ENCODE data around the gene POLE.

Gene POLE, protein sequence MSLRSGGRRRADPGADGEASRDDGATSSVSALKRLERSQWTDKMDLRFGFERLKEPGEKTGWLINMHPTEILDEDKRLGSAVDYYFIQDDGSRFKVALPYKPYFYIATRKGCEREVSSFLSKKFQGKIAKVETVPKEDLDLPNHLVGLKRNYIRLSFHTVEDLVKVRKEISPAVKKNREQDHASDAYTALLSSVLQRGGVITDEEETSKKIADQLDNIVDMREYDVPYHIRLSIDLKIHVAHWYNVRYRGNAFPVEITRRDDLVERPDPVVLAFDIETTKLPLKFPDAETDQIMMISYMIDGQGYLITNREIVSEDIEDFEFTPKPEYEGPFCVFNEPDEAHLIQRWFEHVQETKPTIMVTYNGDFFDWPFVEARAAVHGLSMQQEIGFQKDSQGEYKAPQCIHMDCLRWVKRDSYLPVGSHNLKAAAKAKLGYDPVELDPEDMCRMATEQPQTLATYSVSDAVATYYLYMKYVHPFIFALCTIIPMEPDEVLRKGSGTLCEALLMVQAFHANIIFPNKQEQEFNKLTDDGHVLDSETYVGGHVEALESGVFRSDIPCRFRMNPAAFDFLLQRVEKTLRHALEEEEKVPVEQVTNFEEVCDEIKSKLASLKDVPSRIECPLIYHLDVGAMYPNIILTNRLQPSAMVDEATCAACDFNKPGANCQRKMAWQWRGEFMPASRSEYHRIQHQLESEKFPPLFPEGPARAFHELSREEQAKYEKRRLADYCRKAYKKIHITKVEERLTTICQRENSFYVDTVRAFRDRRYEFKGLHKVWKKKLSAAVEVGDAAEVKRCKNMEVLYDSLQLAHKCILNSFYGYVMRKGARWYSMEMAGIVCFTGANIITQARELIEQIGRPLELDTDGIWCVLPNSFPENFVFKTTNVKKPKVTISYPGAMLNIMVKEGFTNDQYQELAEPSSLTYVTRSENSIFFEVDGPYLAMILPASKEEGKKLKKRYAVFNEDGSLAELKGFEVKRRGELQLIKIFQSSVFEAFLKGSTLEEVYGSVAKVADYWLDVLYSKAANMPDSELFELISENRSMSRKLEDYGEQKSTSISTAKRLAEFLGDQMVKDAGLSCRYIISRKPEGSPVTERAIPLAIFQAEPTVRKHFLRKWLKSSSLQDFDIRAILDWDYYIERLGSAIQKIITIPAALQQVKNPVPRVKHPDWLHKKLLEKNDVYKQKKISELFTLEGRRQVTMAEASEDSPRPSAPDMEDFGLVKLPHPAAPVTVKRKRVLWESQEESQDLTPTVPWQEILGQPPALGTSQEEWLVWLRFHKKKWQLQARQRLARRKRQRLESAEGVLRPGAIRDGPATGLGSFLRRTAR (N-terminal part only)

DNA sequence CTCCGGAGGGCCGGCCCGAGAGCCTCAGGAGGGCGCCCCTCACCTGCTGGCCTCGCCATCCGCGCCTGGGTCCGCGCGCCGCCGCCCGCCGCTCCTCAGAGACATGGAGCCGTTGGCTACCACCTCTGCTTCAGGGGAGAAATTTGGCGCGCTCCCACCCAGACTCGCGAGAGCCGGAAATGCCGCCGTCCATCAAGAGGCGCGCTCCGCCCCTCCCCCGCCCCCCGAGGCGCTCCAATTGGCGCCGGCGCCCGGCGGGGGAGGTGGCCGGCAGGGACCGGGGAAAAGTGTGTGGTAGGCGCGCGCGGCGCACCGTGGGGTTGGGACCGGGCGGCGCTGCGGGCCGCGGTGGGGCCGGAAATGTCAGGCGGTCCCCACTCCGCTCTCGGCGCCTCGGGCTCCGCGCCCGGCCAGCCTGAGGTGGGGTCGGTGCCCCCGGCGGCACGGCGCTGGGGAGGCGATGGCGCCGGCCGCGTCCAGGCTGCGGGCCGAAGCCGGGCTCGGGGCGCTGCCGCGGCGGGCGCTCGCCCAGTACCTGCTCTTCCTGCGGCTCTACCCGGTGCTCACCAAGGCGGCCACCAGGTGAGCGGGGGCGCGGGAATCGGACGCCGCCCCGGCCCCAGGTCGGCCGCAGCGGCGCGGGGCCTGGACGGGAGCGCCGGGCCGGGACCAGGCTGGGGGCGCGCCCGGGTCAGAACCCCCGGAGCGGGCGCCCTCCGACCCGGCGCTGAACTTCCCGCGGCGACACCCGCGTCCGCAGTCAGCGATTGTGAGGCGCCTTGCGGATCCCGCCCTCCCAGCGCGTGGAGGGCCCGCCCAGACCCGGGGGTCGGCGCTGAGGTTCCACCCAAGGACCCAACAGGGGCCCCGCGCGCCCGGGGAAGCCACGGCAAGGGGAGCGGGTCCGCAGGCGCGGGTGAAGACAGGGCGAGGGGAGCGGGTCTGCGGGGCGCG, at the start of gene POLE, which contains the start of gene PXMP2:
POLE (minus strand) TSS at position 132 of the 954 bp plus-strand sequence; CDS start at position 105, 27 bp downstream.
PXMP2 (plus strand) TSS at position 377 of the 954 bp plus-strand sequence; CDS start at position 461, 84 bp downstream.
- DNase-seq (ENCODE audit: low read depth), result peak; percentile 75

DNA sequence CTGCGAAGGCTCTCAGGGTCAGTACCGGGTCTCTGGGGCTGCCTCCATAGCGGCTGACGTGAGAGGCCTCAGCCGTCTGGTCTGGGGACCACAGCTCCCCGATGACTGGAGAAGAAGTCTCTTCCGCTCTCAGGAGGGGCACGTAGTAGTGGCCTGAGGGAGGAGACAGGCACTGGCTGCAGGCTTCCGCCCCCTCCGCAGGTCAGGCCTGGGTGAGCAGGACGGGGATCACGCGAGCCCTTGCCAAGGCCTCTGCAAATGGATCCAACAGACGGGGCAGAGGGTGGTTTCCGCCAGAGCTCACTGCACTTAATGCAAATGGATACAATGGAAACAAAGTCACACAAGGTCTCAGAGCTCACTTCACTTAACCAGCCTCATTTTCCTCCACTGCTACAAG, 49.8 kb upstream of the POLE start:
- DNase-seq (ENCODE audit: low read depth), result no peak

DNA sequence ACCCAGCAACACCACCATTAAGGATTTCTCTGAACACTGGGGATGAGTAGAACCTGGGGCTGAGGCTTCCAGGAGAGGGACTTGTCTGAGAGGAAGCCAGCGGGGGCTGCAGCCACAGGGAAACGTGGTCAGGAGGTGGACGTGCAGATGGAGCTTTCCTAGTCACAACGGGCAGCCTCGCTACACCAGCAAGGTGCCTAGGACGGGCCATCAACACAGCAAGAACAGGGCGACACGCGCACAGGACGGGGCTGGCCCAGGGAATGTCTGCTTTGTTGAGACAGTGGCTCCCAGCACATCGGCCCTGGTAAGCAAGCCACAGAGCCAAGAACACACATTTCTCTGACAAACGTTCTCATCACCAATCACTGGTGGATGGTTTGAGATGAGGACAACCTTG, 49.2 kb upstream of the POLE start:
- DNase-seq (ENCODE audit: low read depth), result no peak

DNA sequence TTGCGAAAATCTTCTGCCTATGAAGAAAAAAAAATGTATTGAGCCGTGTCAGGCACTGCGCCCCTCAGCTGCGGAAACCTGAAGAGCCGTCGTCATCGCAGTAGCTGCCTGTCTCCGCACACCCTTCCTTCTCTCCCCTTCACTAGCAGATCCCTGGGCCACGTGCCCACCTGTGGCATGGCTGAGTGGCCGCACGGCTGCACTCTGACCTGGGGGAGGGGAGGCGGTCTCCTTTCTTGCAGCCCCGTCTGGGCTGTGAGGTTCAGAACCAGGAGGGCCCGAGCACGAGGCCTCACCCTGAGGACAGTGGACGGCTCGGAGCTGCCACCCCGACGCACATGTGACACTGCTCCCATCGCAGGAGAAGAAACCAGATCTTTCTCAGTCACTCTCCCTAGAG, 48.4 kb upstream of the POLE start:
- no peak for DNase-seq (ENCODE audit: low read depth)

DNA sequence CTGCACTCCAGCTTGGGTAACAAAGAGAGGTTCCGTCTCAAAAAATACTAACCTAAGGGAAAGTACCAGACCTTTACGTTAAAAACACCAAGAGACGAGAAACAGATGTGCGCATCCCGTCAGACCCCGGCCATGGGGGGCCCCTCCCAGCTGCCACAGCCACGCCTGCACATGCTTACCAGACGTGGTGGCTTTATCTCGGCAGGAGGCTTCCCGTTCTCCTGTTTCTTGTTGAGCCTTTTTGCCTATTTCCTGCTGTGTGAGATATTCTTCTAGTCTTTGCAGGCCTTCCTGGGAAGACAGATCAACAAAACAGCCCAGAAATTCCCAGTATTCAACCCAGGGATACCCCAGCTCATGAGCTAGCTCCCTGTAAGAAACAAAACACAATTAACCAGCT, 47.1 kb upstream of the POLE start:
- DNase-seq (ENCODE audit: low read depth), result no peak

DNA sequence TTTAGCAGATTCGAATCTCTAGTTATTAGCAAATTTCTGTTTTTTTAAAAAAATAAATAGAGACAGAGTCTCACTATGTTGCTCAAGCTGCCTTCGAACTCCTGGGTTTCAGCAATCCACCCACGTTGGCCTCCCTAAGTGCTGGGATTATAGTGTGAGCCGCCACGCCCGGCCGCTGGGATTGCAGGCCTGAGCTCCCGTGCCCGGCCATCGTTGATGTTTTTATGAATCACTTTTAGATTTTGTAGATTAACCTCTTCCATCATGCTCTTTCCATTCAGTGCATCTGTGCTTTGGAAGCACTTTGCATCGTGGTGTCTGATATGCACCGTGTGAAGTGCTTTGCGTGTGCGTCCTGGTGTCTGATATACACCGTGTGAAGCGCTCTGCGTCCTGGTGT, 44.4 kb upstream of the POLE start:
- DNase-seq (ENCODE audit: low read depth), result no peak

DNA sequence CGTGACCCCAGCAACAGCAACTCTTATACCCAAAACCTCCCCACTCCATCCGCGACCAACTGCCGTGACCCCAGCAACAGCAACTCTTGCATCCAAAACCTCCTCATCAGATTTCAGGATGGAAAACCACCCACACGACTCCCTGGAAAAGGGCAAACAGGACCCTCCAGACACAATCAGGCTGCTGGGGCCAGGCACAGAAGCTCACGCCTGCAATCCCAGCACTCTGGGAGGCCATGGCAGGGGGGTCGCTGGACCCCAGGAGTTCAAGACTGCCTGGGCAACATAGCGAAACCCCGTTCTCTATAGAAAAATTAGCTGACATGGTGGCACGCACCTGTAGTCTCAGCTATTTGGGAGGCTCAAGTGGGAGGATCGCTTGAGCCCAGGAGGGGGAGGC, 43.2 kb upstream of the POLE start:
- DNase-seq (ENCODE audit: low read depth), result no peak

DNA sequence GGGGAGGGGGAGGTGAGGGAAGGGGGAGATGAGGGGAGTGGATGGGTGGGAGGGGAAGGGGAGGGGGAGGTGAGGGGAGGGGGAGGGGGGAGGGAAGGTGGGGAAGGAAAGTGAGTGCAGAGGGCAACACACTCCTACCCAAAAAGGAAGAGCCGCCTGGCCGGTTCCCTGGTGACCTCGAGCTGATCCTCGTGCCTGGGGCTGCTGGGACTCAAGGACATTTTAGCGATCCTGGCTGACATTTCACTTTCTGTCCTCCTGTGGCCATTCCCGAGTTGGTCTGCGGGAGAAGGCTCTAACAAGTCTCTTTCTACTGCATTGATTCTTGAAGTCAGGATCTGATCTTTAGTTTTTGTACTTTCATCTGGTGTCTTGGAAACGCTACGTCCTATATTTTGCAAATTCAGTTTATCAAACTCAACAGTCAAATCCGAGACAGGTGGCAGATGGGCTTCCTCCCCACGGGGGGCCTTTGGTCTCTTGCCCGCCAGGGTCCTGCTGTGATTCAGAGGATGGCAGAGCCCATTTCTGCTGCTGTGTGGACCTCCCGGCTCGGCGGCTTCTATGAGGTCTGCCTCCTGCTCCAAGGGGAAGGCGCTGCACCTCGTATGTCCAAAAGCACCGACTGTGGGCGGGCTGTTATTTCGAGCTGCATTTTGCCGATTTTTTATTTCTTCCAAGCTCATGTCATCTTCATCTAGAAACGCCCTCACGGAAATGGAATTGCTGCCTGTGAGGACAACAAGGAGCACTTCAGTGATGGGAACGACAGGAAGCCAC, 42.6 kb upstream of the POLE start:
- DNase-seq (ENCODE audit: low read depth), result no peak

DNA sequence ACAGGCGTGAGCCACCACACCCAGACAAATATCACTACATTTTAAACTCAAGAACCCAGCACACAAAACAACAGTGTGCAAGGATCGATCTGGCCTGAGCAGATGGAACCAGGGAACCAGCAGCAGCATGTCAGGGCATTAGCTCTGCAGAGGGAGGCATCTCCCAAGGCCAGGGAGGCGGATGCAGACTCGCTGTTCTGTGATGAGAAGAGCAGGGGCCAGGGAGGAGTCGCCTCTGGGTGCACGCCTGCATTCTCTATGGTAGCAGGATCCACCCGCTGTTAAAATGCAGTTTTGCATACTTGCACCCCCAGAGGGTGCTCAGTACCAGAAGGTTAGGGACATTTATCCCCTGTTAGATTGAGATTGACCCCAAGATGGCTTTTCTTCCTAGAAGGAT, 41.4 kb upstream of the POLE start:
- no peak for DNase-seq (ENCODE audit: low read depth)

DNA sequence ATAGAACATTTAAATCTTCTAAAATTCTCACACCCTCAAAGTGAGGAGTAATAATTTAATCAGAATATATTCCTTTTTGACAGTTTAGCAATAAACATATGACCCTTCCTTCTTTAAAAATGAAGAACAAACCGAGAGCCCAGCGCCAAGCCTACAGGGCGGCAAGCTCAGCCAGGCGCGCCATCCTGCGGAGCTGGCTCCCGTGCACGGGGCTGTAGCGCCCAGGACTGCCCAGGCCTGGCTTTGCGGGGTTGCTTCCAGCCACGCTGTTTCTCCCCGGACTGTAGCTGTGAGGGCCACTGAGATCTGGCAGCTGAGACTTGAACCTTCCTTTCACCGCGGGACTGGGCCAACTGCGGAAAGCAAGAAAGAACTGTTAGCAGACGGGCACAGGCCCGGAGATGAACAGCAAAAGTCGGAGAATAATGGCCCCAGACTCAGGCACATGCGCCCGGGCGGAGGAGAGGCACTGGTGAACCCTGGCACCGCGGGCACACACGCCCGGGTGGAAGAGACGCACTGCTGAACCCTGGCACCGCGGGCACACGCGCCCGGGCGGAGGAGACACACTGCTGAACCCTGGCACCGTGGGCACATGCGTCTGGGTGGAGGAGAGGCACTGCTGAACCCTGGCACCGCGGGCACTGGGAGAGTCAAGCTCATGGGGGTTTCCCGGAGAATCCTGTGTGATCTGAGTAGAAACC, 40.1 kb upstream of the POLE start:
- DNase-seq (ENCODE audit: low read depth), result no peak

DNA sequence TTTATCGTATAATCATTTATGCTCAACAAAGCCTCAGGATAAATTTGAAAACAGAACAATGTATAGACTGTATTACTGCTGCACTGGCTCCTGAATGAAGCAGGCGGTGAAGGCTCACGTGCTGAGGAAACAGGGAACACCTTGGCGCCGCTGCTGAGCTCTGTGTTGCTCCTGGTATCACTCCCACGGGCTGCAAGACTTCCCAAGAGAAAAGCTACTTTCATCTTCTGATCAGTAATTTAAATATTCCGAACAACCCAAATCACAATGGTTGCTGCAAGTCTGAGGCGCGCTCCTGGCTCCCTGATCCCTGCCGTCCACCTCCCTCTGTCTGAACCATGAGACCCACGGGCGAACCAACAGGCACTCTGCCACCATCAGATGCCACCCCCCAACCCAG, 39.2 kb upstream of the POLE start:
- no peak for DNase-seq (ENCODE audit: low read depth)

DNA sequence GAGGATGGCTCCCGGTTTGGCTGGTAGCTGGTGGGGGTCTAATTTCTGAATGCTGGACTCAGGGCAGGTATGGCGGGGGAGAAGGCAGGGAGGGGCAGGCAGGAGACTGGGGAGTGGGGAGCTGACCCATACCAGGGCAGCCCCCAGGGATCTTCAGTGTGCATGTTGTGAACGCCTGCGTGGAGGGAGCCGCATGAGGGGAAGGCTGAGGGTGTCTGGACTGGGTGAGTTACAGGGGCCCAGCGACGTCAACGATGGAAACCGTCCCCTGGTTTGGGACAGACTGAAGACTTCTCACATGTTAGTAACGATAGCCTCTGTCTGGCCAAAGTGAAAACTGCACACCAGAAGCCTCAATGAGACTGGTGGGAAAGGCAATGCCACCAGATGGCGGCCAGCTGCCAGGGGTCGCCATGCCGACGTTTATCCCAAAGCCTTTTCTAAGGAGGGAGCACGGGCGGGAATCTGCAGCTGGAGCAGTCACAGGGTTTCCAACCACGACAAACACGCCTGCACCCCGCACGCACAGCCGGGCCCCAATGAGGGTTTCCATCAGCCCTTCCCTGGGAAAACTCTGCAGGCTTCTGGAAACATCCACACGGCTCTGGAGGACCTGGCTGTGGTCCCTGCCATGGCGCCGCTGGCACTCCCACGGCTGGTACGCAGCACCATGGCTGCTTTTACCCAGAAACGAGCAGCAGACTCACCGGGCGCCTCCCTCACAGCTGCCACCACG, 37.5 kb upstream of the POLE start:
- DNase-seq (ENCODE audit: low read depth), result no peak

DNA sequence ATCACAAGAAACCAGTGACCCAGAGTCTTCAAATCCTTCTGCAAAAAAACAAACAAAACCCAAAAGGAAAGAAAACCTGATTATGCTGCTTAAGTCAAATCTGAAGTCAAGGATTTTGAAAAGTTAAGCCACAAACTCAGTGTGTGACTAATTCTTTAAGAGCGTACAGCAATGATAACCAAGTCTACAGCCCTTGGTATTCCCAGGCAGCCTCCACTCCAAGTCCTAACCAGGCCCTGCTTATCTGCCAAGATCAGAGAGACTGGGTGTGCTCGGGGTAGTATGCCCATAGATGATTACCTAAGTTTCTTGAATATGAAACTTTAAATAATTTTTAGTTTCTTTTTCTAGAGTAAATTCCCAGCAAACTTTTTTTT, 36.6 kb upstream of the POLE start:
- DNase-seq (ENCODE audit: low read depth), result no peak

DNA sequence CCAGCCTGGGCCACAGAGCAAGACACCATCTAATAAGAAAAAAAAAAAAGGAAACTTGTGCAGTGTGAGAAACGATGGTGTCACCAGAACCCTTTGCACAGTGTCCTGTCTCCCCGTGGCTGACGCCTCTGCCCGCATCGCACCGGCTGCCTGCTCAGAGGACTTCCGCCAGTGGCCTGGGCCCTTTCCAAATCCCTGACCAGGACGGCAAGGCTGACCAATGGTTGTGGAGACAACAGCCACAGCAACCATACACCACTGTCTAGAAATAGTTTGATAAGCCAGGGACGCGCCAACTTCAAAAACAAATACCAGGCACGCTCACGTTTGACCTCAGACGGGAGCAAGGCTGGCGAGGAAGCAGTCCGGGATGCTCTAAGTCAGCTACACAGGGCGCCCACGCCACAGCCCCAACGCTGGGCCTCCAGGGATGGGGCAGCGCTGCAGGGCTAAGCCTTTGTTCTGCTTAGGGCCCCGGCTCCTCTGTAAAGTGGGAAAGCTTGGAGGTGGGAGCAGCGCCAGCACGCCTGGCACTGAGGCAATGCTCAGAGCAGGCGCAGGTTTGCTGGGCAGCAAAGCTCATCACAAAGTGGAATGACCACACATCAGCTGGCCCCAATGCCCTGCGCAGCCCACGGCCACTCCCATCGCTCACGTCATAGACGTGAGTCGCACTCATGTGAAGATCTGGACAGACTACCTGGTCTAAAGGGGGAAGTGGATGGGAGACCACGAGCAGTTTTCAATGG, 36.0 kb upstream of the POLE start:
- DNase-seq (ENCODE audit: low read depth), result no peak

DNA sequence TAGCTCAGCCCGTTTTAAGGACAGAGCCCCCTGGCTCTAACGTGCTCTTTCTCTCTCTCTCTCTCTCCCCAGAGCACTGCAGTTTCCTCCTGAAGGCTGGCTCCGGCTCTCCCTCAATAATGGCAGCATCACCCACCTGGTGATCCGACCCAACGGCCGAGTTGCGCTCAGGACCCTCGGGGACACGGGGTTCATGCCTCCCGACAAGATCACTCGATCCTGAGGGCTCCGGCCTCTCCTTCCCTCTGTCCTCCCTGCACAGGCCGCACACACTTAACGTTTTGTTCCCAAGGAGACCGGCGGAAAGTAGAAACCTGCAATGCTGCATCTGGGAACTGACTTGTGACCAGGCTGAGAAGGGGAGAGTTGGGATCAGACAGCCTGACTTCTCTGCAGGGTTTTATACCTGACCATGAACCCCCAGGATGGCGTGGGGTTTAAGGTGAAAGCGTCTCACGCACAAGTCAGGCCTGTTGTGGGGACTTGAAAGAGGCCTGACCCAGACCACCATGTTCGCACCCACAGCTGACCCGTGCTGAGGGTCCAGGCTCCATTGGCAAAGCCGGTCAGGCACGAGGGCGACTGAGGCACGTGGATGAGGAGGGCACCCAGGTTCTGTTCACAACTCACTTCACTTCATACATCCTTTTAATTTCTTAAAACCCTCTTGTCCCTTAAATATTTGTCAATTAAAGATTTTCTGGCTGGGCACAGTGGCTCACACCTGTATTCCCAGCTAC, 33.6 kb upstream of the POLE start:
- no peak for DNase-seq (ENCODE audit: low read depth)

DNA sequence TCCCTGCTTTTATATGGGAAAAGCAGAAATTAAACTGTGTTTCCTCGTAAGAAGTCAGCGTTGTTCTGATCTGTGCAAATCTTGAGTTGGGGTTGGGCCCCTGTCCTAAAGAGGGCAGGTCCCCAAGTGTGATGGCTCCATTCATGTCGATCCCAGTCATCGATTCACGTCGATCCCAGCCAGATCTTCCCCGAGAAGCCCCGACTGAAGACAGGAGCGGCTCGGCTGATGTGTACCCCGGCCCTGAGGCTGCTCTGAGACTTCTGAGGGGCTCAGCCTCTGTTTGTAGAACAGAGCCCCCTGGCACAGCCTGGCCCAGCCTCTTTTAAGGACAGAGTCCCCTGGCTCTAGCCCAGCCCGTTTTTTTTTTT, 32.8 kb upstream of the POLE start:
- no peak for DNase-seq (ENCODE audit: low read depth)

DNA sequence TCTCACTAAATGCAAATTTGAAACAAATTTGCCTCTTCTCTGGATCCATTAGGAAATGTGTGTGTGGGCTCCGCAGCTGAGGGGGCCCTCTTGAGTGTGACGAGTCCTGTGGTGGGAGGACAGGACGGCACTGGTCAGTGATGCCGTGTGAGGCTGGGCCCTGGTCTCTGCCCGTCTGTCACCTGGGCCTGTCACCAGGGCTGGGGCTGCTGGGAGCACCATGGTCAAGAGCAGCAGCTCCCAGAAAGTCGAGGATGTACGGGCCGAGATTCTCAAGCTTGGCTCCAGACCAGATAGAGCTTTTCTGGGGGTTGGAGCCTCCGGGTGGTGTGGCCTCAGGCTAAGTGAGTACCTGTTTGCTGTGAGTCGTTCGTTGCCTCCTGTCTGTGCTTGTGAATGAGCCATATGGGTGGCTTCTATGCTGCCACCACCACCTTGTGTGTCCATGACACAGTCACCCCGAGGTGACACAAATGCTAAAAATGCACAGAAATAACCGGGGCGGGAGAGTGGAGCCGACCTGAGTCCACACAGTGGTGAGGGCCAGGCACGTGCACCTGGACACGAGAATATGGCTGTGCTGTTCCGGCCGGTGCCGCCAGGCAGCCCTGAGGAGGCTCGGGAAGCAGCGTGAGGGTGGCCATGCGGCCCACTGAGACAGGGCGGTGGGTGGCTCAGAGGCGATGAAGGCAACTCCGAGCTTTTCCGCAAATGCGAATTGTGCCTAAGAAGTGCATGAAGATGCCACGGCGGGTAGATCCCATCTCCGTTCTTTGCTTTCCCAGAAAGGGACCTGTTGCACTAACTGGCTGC, 32.2 kb upstream of the POLE start:
- no peak for DNase-seq (ENCODE audit: low read depth)
